Skeletal muscle cell (primary cell): ENCODE measurements around the gene USP16.
"Not testable (repeated sequence)": the region's sequence is repeated elsewhere in the genome, so short reads cannot be mapped to it uniquely, and the experiment has no call there.

Experiments
- DNase-seq: peaks from one replicate; pipeline ENCODE4 v3.0.0-alpha.2; 2010; ENCODE audit warnings: low read depth
- H3K4me3 ChIP-seq: 2 replicates; pipeline ENCODE4 v1.5.1; 2011; ENCODE audit warnings: low read depth, mild to moderate bottlenecking, control low read depth, low read length, moderate library complexity

USP16 gene

GRCh38 chr21:29029524-29029923, 5.1 kb downstream of the USP16 start:
- no peak for DNase-seq
- H3K4me3 ChIP-seq = no peak overlapping the region

- H3K4me3 ChIP-seq = no peak overlapping the region
- no peak for DNase-seq
Measured at GRCh38 chr21:29030909-29031308, 6.4 kb downstream of the USP16 start.

DNA sequence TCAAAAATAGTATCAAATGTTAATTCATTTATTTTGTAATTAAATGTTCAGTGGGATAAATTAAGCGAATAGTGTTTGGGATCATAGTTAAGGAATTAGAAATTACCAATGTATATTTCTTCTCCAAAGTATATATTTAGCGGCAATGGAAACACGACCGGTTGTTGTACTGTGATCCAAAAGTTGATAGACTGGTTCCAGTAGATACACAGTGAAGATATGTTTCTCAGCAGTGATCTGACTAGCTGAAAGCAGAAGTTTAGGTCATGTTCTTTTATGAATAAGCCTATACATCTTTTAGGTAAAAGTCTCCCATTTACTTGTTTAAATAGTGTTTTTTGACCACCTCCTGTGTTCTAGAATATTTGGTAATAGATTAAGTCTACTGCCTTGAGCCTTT, 8.8 kb downstream of the USP16 start:
- H3K4me3 ChIP-seq = no peak overlapping the region
- DNase-seq = no peak

- no peak for DNase-seq
- H3K4me3 ChIP-seq = no peak overlapping the region
Measured at GRCh38 chr21:29033871-29034270, 9.4 kb downstream of the USP16 start.

DNA sequence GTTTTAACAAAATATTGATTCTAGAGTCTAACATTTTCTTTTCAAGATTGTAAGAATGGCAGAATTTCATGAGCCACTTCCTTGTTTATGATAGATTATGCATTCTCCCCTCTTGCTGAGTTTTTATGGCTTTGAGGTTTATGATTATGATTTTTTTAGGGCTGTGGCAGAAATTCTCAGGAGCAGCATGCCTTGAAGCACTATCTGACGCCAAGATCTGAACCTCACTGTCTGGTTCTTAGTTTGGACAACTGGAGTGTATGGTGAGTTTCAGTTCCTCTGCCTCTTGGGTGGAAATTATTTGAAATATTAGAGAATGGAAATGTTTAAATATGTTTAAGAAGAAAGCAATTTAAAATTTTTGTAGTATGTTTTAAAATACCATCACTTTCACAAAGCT, 10.2 kb downstream of the USP16 start:
- DNase-seq = no peak
- no peak overlapping the region for H3K4me3 ChIP-seq

DNA sequence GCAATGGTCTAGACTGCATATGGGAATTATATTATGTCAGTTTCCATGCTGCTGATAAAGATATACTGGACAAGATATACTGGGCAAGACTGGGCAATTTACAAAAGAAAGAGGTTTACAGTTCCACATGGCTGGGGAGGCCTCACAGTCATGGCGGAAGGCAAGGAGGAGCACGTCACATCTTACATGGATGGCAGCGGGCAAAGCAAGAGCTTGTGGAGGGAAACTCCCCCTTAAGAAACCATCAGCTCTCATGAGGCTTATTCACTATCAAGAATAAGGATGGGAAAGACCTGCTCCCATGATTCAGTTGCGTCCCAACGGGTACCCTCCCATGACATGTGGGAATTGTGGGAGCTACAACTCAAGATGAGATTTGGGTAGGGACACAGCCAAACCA, 27.8 kb downstream of the USP16 start:
- DNase-seq = no peak
- H3K4me3 ChIP-seq = no peak overlapping the region

- H3K4me3 ChIP-seq = no peak overlapping the region
- DNase-seq = no peak
Measured at GRCh38 chr21:29053011-29053553, 28.6 kb downstream of the USP16 start.

DNA sequence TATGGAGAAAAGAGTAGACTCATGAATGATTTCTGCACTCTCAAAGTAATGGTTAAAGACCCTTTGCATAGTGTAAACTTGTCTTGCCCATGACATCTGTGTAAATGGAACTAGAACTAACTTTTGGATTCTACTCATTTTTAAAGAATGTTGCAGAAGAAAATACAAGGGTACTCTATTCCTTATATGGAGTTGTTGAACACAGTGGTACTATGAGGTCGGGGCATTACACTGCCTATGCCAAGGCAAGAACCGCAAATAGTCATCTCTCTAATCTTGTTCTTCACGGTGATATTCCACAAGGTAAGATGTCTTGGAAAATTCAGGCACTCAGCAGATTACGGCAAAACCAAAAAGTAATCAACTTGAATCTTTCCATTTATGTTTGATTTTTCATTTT, 29.2 kb downstream of the USP16 start:
- no peak for DNase-seq
- no peak overlapping the region for H3K4me3 ChIP-seq

GRCh38 chr21:29055080-29055479, 30.6 kb downstream of the USP16 start:
- DNase-seq = no peak

DNA sequence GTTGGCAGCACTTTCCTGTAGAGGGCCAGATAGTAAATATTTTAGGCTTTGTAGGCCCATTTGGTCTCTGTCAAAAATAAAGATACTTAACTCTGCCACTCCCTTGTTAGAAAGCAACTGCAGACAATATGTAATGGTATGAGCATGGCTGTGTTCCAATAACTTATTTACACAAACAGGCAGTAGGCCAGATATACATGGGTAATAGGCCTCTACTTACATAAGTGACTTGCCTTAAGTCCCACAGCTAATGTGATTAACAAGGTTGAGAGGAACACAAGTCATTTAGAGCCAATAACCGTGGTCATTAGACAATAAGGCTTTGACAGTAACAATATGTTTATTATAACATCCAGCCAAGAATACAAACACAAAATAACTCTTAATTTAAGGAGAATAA, 31.5 kb downstream of the USP16 start:
- no peak for DNase-seq
- H3K4me3 ChIP-seq = no peak overlapping the region

More at GRCh38 chr21:29055080-29055479, 30.6 kb downstream of the USP16 start:
- H3K4me3 ChIP-seq = no peak overlapping the region

DNA sequence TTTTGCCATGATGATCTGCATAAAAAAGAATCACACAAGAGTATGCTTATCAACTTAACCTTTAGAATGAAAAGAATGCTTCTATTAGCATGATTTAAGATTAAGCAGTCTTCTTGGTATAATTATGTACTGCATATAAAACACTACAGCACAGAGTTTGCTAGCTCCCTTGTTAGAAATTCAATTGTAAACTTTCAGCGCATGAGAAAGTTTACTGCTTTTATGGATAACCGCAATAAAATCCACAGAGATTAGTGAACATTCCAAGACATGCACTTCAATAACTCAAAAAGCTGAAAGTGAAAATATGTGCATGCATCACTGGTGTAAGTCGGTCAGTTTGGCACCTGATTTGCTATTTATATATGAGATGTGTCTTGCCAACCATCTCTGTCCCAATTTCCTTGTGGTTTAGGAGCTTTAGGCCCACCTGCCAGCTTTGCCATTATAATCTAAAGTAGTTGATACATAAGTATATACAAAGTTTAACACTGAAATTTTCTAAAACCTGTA, 32.1 kb downstream of the USP16 start:
- no peak for DNase-seq
- H3K4me3 ChIP-seq = no peak overlapping the region

DNA sequence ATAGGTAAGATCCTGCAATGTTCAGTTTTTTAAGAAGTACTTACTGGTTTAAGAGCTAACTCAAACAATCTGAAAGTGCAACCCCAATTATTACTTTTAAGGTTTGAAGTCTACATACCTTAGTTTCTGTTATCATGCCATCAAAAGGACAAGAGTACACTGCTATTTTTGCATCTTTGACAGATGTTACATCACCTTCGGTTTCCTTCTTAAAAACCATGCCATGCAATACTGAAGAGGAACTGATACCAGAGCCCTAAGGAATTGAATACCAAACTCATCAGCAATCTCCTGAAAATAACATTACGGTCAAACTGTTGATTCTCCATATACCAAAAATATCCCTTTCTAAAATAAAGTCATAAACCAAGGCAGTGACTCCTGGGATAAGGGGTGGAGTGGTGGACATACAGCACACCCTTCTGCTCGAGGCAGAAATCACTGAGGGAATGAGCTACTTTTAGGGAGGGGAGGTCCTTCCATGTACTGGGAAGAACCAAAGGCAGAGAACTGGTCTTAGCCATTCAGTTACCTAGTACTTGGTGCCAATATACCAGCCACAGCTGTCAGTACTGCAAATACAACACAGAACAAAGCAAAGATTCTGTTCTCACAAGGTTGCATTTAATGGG, 40.5 kb downstream of the USP16 start:
- H3K4me3 ChIP-seq = no peak overlapping the region
- no peak for DNase-seq

DNA sequence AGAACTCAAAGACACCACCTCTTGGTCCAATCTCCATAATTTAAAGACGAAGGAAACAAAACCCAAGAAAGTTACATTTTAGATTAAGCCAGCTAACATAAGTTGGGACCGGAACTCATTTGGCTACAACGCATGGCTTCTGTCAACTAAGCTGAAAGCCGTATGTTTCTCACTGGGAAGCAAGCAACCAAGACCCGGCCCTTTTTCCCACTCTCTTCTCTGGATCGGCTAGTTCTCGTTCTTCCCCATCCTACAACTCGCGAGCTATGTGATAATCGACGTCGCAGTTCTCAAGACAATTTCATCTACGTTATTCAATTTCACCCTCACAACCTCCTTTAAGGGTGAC, 48.4 kb downstream of the USP16 start:
- H3K4me3 ChIP-seq = peak overlapping the region; percentile 84
- no peak for DNase-seq

DNA sequence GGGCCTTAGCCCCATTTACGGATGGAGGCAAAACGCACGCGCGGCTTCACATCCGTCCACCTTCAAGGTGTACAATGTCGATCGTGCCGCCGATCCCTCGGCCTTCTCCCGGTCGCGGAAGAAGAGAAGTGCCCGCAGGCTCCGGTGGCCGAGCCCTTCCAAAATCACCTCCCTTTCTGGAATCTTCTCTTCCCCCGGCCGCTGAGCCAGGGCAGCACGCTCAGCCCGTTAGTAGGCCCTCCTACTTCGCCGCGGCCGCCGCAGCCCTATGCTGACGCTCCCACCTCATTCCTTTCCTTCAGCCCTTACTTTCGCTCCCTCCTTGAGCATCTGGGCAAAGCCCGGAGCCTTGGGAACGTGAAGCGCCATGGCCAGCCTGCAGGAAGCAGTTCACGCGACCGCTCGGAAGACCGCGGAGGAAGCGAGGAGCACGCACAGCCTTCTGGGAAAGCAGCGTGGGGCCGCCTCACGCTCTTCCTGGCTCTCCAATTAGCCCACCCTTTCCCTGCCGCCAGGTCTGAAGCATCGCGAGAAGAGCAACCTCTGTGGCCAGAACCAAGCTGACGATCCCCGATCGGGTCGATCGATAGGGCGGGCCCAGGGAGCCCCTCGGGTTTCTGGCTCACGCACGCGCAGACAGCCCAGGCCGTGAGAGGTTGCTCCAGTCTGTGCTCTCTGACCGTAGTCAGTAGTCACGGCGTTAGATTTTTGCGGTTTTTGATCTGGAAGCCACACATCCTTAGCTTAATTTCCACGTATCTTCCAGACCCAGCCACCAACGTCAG, 48.9 kb downstream of the USP16 start, which contains the start of gene CCT8:
Gene CCT8 (minus strand): TSS at position 427 of the 785 bp plus-strand sequence. CDS start 58 bp downstream, at position 369.
- H3K4me3 ChIP-seq = peak within 1 kb of the TSS; percentile 84

DNA sequence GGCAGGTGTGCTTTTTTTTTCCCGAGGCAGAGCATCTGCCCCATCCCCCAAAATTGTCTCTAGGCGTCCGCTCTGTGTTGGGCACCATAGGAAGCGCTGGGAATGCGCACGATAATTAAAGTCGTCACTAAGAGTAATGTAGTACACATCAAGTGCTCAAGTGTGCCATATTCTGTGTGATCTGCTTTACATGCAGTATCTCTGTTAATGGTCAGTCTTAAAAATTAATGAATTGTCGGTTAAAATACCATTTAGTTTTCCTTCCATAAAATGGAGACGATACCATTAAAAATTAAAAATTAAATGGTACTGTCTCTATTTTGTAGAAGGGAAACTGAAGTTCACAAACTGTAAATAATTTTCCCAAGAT, 49.5 kb downstream of the USP16 start:
- no peak for DNase-seq
- peak overlapping the region; percentile 84 for H3K4me3 ChIP-seq

More for the DNA sequence above, 48.9 kb downstream of the USP16 start, which contains the start of gene CCT8:
- peak; percentile 99 for DNase-seq

DNA sequence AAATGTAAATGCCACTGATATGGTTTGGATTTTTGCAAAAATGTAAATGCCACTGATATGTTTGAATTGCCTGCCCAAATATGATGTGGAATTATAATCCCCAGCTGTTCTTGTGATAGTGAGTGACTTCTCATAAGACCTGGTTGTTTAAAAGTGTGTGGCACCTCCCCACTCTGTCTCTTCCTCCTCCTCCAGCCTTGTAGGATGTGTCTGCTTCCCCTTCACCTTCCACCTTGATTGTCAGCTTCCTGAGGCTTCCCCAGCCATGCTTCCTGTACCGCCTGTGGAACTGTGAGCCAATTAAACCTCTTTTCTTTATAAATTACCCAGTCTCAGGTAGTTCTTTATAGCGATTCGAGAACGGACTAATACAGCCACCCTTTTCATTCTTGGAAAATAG, 50.3 kb downstream of the USP16 start:
- no peak for DNase-seq
- no peak overlapping the region for H3K4me3 ChIP-seq

DNA sequence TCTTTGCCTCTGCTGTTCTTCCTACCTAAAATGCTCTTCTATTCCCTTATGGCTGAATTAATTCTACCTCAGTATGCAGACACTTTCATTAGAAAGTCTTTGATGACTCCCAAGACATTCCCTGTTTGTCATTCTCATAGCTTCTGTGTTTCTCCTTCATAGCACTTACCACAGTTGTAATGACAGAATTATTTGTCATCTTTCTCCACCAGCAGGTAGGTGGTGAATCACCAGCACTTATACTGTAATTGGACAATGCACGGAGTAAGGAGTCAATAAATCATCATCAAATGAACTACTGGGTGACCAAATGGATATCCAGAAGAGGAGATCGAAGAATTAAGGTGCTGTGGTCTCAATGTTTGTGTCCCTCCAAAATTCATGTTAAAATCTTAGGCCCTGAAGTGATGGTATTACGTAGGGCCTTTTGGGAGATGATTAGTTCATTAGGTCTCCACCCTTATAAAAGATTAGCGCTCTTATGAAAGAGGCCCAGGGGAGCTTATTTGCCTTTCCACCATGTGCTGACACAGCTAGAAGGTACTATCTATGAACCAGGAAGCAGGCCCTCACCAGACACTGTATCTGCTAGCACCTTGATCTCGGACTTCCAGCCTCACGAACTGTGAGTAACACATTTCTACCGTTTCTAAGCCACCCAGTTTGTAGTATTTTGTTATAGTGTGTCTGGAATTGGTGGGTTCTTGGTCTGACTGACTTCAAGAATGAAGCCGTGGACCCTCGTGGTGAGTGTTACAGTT, 51.4 kb downstream of the USP16 start:
- no peak overlapping the region for H3K4me3 ChIP-seq
- no peak for DNase-seq

DNA sequence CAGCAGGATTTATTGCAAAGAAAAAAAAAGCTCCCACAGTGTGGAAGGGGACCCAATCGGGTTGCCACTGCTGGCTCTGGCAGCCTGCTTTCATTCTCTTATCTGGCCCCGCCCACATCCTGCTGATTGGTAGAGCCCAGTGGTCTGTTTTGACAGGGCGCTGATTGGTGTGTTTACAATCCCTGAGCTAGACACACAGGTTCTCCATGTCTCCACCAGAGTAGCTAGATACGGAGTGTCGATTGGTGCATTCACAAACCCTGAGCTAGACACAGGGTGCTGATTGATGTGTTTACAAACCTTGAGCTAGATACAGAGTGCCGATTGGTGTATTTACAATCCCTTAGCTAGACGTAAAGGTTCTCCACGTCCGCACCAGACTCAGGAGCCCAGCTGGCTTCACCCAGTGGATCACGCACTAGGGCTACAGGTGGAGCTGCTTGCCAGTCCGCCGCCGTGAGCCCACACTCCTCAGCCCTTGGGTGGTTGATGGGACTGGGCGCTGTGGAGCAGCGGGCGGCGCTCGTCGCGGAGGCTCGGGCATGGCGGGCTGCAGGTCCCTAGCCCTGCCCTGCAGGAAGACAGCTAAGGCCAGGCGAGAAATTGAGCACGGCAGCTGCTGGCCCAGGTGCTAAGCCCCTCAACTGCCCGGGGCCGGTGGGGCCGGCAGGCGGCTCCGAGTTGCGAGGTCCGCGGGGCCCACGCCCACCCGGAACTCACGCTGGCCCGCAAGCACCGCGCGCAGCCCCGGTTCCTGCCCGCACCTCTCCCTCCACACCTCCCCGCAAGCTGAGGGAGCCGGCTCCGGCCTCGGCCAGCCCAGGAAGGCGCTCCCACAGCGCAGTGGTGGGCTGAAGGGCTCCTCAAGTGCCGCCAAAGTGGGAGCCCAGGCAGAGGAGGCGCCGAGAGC, 52.5 kb downstream of the USP16 start:
- H3K4me3 ChIP-seq = peak overlapping the region; percentile 27
- DNase-seq = not testable (repeated sequence)

GRCh38 chr21:29077651-29078090, 53.2 kb downstream of the USP16 start:
- H3K4me3 ChIP-seq = peak overlapping the region; percentile 27
- no peak for DNase-seq
